NCI-H1092 (cell line): ENCODE measurements around the gene MAST4.

Experiments
- DNase-seq: peaks from one replicate; lab custom pipeline; 2025; lab: John Stamatoyannopoulos, UW

Gene MAST4

GRCh38 chr5:66595756-66596635, at the start of gene MAST4:
TSS of gene MAST4 (plus strand) at chr5:66596393. CDS start at chr5:66596656, 263 bp downstream.
- DNase-seq: peak; percentile 73

- DNase-seq: no peak
Measured at GRCh38 chr5:66546541-66546940, 49.7 kb upstream of the MAST4 start.

GRCh38 chr5:66551338-66551737, 44.9 kb upstream of the MAST4 start:
- no peak for DNase-seq

GRCh38 chr5:66551945-66552344, 44.2 kb upstream of the MAST4 start:
- DNase-seq: no peak

- no peak for DNase-seq
Measured at GRCh38 chr5:66553368-66553912, 42.8 kb upstream of the MAST4 start.

GRCh38 chr5:66553916-66554575, 42.1 kb upstream of the MAST4 start:
- DNase-seq: no peak

GRCh38 chr5:66554884-66555283, 41.3 kb upstream of the MAST4 start:
- no peak for DNase-seq

- DNase-seq: no peak
Measured at GRCh38 chr5:66558560-66558959, 37.6 kb upstream of the MAST4 start.

GRCh38 chr5:66560371-66560770, 35.8 kb upstream of the MAST4 start:
- DNase-seq: no peak

GRCh38 chr5:66561256-66561990, 34.8 kb upstream of the MAST4 start:
- DNase-seq: no peak

- DNase-seq: no peak
Measured at GRCh38 chr5:66565878-66566277, 30.3 kb upstream of the MAST4 start.

GRCh38 chr5:66567474-66567873, 28.7 kb upstream of the MAST4 start:
- no peak for DNase-seq

GRCh38 chr5:66570201-66570600, 26.0 kb upstream of the MAST4 start:
- no peak for DNase-seq

GRCh38 chr5:66573733-66574132, 22.5 kb upstream of the MAST4 start:
- DNase-seq: no peak

GRCh38 chr5:66582499-66583165, 13.6 kb upstream of the MAST4 start:
- DNase-seq: no peak

- DNase-seq: no peak
Measured at GRCh38 chr5:66585291-66585690, 10.9 kb upstream of the MAST4 start.

GRCh38 chr5:66587771-66588170, 8.4 kb upstream of the MAST4 start:
- no peak for DNase-seq

- DNase-seq: no peak
Measured at GRCh38 chr5:66596636-66597182, 516 bp downstream of the MAST4 start.

- peak; percentile 26 for DNase-seq
Measured at GRCh38 chr5:66597183-66597757, 1.1 kb downstream of the MAST4 start.

GRCh38 chr5:66602621-66603020, 6.4 kb downstream of the MAST4 start:
- DNase-seq: no peak

- no peak for DNase-seq
Measured at GRCh38 chr5:66603164-66603563, 7.0 kb downstream of the MAST4 start.
